Endometrial microvascular endothelial cells (primary cell): ENCODE data around the gene AAMDC. TPM values are rescaled to one million over a fixed set of nuclear protein-coding genes. Genes with fewer than 3 reads are reported as not detected.

Source experiments
- total RNA-seq: library from RNA; depleted of rRNA; stranded (reverse); fragments of >200 nt; gene quantifications from one replicate; pipeline ENCODE4 v1.2.3, GENCODE V29; 2015; ENCODE audit errors: inconsistent ontology term

The AAMDC gene
- total RNA-seq, 1 donor from 2014 or later: 70.6 TPM

Other genes starting within 250 kb of the AAMDC start
- not detected for gene AQP11, start 231.2 kb upstream of the AAMDC start, total RNA-seq
- 118 TPM for gene CLNS1A, start 183.3 kb upstream of the AAMDC start, total RNA-seq
- gene RSF1, start 422 bp upstream of the AAMDC start, total RNA-seq: 8.5 TPM
- gene INTS4, start 173.5 kb downstream of the AAMDC start, total RNA-seq: 23.5 TPM
- 1.7 TPM for gene KCTD14, start 202.1 kb downstream of the AAMDC start, total RNA-seq
- not detected for gene THRSP, start 242.7 kb downstream of the AAMDC start, total RNA-seq